AG04450 (cell line): ENCODE results near the gene KRT17. TPM values are rescaled to one million over a fixed set of nuclear protein-coding genes. Genes with fewer than 3 reads are reported as not detected.

Experiments
- CTCF ChIA-PET: fragments of 300-600, 350-600 bp; formaldehyde crosslinking; extraction: SDS; loops from one replicate; lab custom pipeline; 2022; ENCODE audit warnings: antibody characterized with exemption, inconsistent platforms; lab: Charles Lee
- POLR2A ChIA-PET: fragments of 350-600 bp; formaldehyde crosslinking; extraction: SDS; loops from one replicate; lab custom pipeline; 2021; ENCODE audit warnings: antibody characterized with exemption, inconsistent platforms; lab: Yijun Ruan, JAX
- DNase-seq: peaks from one replicate; pipeline ENCODE4 v3.0.0-alpha.2; 2011; ENCODE audit warnings: low read depth, low spot score
- H3K27ac ChIP-seq: one replicate; pipeline ENCODE4 v1.5.1; 2012; ENCODE audit warnings: low read depth, low read length, control low read depth
- H3K27me3 ChIP-seq: one replicate; pipeline ENCODE4 v1.6.0; 2012; ENCODE audit warnings: low read length; ENCODE audit not compliant: control insufficient read depth, insufficient read depth
- H3K4me3 ChIP-seq: 2 replicates; pipeline ENCODE4 v1.5.1; 2011; ENCODE audit warnings: mild to moderate bottlenecking, low read depth, low read length, control low read depth
- H3K9me3 ChIP-seq: 2 replicates; pipeline ENCODE4 v1.5.1; 2012; ENCODE audit warnings: low read length; ENCODE audit not compliant: control insufficient read depth, insufficient read depth
- CTCF ChIP-seq: IDR thresholded peaks from 2 replicates; pipeline ENCODE4 v1.5.1; 2011; ENCODE audit warnings: low read depth, low read length, control low read depth, inconsistent platforms
- polyA plus RNA-seq: library from polyadenylated mRNA; depleted of rRNA; stranded (reverse); fragments of >200 nt; gene quantifications from 2 replicates; pipeline ENCODE4 v1.2.3, GENCODE V29; 2011

KRT17 gene
- polyA plus RNA-seq, 1 experiment = 2.8 TPM

DNA sequence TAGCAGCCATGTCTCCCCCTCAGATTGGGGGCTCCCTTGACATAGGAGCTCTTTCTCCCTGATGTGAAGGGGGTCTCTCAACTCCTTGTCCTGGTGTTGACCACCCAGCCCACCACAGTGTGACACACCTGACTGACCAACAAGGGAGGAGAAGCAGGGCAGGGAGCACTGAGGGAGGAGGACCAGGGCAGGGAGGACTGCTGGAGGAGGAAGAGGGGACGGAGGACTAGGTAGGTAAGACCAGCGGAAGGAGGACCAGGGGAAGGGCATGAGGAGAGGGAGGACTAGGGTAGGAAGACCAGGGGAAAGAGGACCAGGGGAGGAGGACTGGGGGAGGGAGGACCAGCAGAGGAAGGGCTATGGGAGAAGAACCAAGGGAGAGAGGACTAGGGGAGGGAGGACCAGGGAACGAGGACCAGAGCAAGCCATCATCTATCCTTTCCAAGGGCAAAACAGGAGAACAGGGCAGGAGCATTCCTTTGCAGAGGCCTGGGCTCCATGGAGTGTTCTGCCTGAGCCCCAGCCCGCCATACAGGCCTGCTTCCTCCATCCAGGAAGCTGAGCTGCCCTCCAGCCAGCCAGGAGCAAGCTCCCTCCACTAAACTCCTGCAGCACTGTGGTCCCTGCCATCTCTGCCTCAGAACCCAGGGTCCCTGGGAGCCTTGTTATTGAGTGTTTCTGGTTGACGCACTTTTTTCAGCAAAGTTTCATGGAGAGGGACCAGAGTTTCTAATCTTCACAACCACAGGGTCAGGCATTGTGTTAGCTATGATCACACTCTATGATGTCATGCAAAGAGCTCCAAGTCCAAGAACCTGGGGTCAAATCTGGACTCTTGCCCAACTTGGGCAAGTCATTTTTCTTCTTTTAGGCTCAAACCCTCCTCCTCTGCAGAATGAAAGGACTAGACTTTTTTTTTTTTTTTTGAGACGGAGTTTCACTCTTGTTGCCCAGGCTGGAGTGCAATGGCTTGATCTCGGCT, 15.4 kb upstream of the KRT17 start:
- no peaks in the 10 kb centered on the region; the same call in 1 of the 2 replicates for H3K9me3 ChIP-seq
- no peak for DNase-seq
- TF ChIP-seq CTCF = no peak
- no peak overlapping the region for H3K4me3 ChIP-seq
- H3K27me3 ChIP-seq = peaks cover 2% of the 10 kb centered on the region
- ChIA-PET POLR2A (no interaction called here), CTCF (interaction anchor here (1.0 to 2.9 kb wide), 3 partner anchors 9 to 26 kb away, joined by 3 to 20 read pairs (median 4); no protein-coding TSS in a partner anchor)
- no peak overlapping the region for H3K27ac ChIP-seq

DNA sequence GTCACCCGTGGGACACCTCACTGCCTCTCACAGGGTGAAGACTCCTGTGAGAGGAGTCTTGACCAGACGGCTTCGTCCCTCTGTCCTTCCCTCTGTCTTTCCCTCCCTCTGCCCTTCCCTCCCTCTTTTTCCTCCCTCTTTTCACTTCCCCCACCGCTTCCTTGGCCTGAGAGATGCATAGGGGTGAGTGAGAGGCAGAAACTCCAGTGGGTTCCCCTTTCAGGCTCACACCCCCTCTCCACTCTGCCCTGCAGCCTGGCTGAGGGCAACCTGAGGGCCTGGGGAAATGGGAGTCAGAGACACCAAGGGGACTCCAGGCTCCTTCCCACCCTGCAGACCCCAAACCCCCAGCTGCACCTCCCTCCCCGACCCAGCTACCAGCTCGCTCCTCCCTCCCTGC, 14.6 kb upstream of the KRT17 start:
- Histone ChIP-seq H3K27me3 (peaks cover 2% of the 10 kb centered on the region), H3K27ac (no peak overlapping the region), H3K9me3 (no peaks in the 10 kb centered on the region; the same call in 1 of the 2 replicates), H3K4me3 (no peak overlapping the region)
- POLR2A ChIA-PET = no interaction called here
- CTCF ChIA-PET = interaction anchor here (1.0 to 2.9 kb wide), 2 partner anchors 10 to 27 kb away, joined by 3 to 20 read pairs; no protein-coding TSS in a partner anchor
- TF ChIP-seq CTCF = no peak
- no peak for DNase-seq

DNA sequence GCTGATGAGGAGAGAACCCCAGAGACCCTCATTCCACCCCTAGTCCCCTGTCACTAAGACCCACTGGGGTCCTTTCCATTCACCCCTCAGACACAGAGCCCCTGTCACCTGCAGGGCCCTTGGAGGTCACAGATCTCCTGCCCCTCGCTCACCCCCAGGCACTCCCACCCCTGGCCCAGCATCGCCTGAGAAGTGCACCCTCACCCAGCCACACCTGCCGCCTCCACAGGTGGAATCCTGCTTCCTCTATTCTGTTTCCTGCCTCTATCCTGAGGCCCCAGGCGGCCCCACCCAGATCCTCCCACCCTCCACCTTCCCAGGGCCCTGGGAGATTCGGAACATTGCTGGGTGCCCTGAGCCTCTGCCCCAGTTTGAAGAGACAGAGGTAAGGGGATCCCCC, 13.8 kb upstream of the KRT17 start:
- Histone ChIP-seq H3K4me3 (no peak overlapping the region), H3K9me3 (no peaks in the 10 kb centered on the region; the same call in 1 of the 2 replicates), H3K27me3 (peaks cover 2% of the 10 kb centered on the region), H3K27ac (no peak overlapping the region)
- DNase-seq = no peak
- no peak for TF ChIP-seq CTCF
- ChIA-PET CTCF (interaction anchor here (2.9 kb wide), 1 partner anchor 10 kb away, joined by 20 read pairs; no protein-coding TSS in a partner anchor), POLR2A (interaction anchor here (0.6 kb wide), 1 partner anchor 34 kb away, joined by 4 read pairs; no protein-coding TSS in a partner anchor)

GRCh38 chr17:41636652-41637051, 12.3 kb upstream of the KRT17 start:
- no peak for TF ChIP-seq CTCF
- H3K27ac ChIP-seq = no peak overlapping the region

More at GRCh38 chr17:41636652-41637051, 12.3 kb upstream of the KRT17 start:
- no peak for DNase-seq
- no peak overlapping the region for H3K4me3 ChIP-seq
- peaks cover 5% of the 10 kb centered on the region for H3K27me3 ChIP-seq
- ChIA-PET CTCF (interaction anchor here (1.0 kb wide), 1 partner anchor 12 kb away, joined by 3 read pairs; no protein-coding TSS in a partner anchor), POLR2A (no interaction called here)
- H3K9me3 ChIP-seq = no peaks in the 10 kb centered on the region; the same call in 1 of the 2 replicates
